ENCODE measurements around the gene RAI14. TPM values are rescaled to one million over a fixed set of nuclear protein-coding genes. Genes with fewer than 3 reads are reported as not detected.

RAI14 gene
- total and polyA plus RNA-seq, 11 donors: 1.7 to 34.3 (median 10.7) TPM

GRCh38 chr5:34676416-34676815 lies 20.3 kb downstream of the RAI14 start:
- WGBS, 4 donors: 71 to 79% (median 76%) methylated on average over 4 of the region's 4 CpGs
- Histone ChIP-seq H3K4me3 (no peak overlapping the region), H3K27ac (no peak overlapping the region), H3K9me3 (no peaks in the 10 kb centered on the region), H3K27me3 (no peaks in the 10 kb centered on the region), H3K36me3 (no peaks in the 10 kb centered on the region), H3K4me1 (peaks cover 0 to 30% (median 16%) of the 10 kb centered on the region in 12 donors)
- TF ChIP-seq, protein P1, sequence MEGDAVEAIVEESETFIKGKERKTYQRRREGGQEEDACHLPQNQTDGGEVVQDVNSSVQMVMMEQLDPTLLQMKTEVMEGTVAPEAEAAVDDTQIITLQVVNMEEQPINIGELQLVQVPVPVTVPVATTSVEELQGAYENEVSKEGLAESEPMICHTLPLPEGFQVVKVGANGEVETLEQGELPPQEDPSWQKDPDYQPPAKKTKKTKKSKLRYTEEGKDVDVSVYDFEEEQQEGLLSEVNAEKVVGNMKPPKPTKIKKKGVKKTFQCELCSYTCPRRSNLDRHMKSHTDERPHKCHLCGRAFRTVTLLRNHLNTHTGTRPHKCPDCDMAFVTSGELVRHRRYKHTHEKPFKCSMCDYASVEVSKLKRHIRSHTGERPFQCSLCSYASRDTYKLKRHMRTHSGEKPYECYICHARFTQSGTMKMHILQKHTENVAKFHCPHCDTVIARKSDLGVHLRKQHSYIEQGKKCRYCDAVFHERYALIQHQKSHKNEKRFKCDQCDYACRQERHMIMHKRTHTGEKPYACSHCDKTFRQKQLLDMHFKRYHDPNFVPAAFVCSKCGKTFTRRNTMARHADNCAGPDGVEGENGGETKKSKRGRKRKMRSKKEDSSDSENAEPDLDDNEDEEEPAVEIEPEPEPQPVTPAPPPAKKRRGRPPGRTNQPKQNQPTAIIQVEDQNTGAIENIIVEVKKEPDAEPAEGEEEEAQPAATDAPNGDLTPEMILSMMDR (IDR thresholded peaks at IDR 0.05): no peak
- no peak for TF ChIP-seq POLR2A (IDR thresholded peaks at IDR 0.05)
- DNase-seq (no peak), ATAC-seq (no peak)
- intact Hi-C loops (cut with DNase I): no loop called here

DNA sequence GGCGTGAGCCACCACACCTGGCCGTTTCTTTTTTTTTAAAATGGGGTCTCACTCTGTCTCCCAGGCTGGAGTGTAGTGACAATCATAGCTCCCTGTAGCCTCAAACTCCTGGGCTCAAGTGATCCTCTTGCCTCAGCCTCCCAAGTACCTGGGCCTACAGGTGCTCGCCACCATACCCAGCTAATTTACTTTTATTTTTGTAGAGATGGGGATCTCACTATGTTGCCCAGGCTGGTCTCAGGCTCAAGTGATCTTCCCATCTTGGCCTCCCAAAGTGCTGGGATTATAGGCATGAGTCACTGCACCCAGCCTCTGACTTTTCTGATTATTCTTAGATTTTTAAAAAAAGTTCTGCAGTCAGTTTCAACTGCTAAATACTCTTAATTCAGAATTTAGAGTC lies 21.3 kb downstream of the RAI14 start:
- H3K27ac ChIP-seq: no peak overlapping the region
- 94 to 100% (median 99%) methylated on average over 3 of the region's 3 CpGs for WGBS, 4 donors
- ATAC-seq (no peak), DNase-seq (no peak)
- H3K4me1 ChIP-seq: peaks cover 0 to 27% (median 15%) of the 10 kb centered on the region in 12 donors
- H3K36me3 ChIP-seq: no peaks in the 10 kb centered on the region
- TF ChIP-seq, protein P1 (IDR thresholded peaks at IDR 0.05): no peak
- TF ChIP-seq POLR2A (IDR thresholded peaks at IDR 0.05): no peak
- intact Hi-C loops (cut with DNase I): no loop called here
- H3K4me3 ChIP-seq: no peak overlapping the region
- no peaks in the 10 kb centered on the region for H3K9me3 ChIP-seq
- H3K27me3 ChIP-seq: no peaks in the 10 kb centered on the region

DNA sequence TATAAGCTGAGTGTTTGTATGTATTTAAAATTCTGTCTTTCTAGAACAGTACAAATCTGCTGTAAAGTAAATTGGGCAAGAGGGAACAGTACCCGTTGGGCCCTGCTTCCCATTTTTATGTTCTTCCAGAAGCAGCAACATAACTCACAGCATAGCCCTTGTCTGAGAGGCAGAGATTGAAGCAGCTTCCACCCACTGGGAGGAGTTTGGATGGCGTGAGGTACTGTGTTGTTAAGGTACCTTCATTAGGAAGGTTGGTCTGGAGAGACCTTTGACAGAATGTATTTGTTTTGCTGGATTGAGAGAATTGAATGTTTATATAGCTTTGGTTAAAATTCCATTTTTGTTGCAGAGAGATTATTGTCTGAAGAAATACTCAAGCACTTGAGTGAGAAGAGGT lies 24.8 kb downstream of the RAI14 start:
- Histone ChIP-seq H3K27me3 (no peaks in the 10 kb centered on the region), H3K36me3 (no peaks in the 10 kb centered on the region), H3K9me3 (no peaks in the 10 kb centered on the region), H3K27ac (no peak overlapping the region), H3K4me3 (no peak overlapping the region), H3K4me1 (peaks cover 0 to 31% (median 14%) of the 10 kb centered on the region in 12 donors)
- DNase-seq (no peak), ATAC-seq (no peak)
- WGBS, 4 donors: 65 to 77% (median 74%) methylated on average over 2 of the region's 2 CpGs
- intact Hi-C loops (cut with DNase I): no loop called here
- TF ChIP-seq, protein P1 (IDR thresholded peaks at IDR 0.05): no peak
- TF ChIP-seq POLR2A (IDR thresholded peaks at IDR 0.05): no peak

- H3K4me1 ChIP-seq: peaks cover 0 to 47% (median 32%) of the 10 kb centered on the region in 12 donors
Observed at GRCh38 chr5:34682926-34683623, 26.9 kb downstream of the RAI14 start.

More at GRCh38 chr5:34682926-34683623, 26.9 kb downstream of the RAI14 start:
- intact Hi-C loops (cut with DNase I): no loop called here
- H3K9me3 ChIP-seq: no peaks in the 10 kb centered on the region
- peak overlapping the region in 3 of 12 donors; percentile 17 to 34 (median 29) for H3K27ac ChIP-seq
- no peak for ATAC-seq
- no peak overlapping the region for H3K4me3 ChIP-seq
- TF ChIP-seq, protein P1 (IDR thresholded peaks at IDR 0.05): no peak
- no peak for TF ChIP-seq POLR2A (IDR thresholded peaks at IDR 0.05)
- WGBS, 4 donors: 55 to 69% (median 56%) methylated on average over 8 of the region's 8 CpGs
- H3K36me3 ChIP-seq: no peaks in the 10 kb centered on the region
- no peak for DNase-seq
- H3K27me3 ChIP-seq: no peaks in the 10 kb centered on the region

Data from heart left ventricle (tissue), 16 donors.